ENCODE measurements around the gene MYO9A. TPM values are rescaled to one million over a fixed set of nuclear protein-coding genes. Genes with fewer than 3 reads are reported as not detected.

Gene MYO9A
- total RNA-seq, 1 donor from 2014 or later: 50.6 TPM

GRCh38 chr15:72092691-72093090 is 25.3 kb downstream of the MYO9A start:
- Mint-ChIP-seq H3K27ac (no peak overlapping the region), H3K27me3 (no peaks in the 10 kb centered on the region), H3K4me1 (no peaks in the 10 kb centered on the region), H3K36me3 (ENCODE audit: low read depth) (peaks cover 15% of the 10 kb centered on the region), H3K4me3 (no peak overlapping the region), H3K9me3 (no peaks in the 10 kb centered on the region)
- intact Hi-C loops (cut with micrococcal nuclease): no loop called here
- ChIA-PET POLR2A (no interaction called here), CTCF (no interaction called here)
- no peak for TF ChIP-seq CTCF (IDR thresholded peaks at IDR 0.05)
- DNase-seq (no peak), ATAC-seq (ENCODE audit: low read depth) (no peak)

GRCh38 chr15:72092006-72092405 is 25.9 kb downstream of the MYO9A start:
- H3K4me3 Mint-ChIP-seq: no peak overlapping the region
- H3K27ac Mint-ChIP-seq: no peak overlapping the region
- DNase-seq (no peak), ATAC-seq (ENCODE audit: low read depth) (no peak)
- no peaks in the 10 kb centered on the region for H3K4me1 Mint-ChIP-seq
- POLR2A ChIA-PET: no interaction called here
- intact Hi-C loops (cut with micrococcal nuclease): no loop called here
- no peaks in the 10 kb centered on the region for H3K27me3 Mint-ChIP-seq
- CTCF ChIA-PET: no interaction called here
- peaks cover 13% of the 10 kb centered on the region for H3K36me3 Mint-ChIP-seq (ENCODE audit: low read depth)
- TF ChIP-seq CTCF (IDR thresholded peaks at IDR 0.05): no peak
- H3K9me3 Mint-ChIP-seq: no peaks in the 10 kb centered on the region

- no peak for DNase-seq
- Mint-ChIP-seq H3K4me1 (no peaks in the 10 kb centered on the region), H3K9me3 (peaks cover 5% of the 10 kb centered on the region), H3K27me3 (no peaks in the 10 kb centered on the region), H3K4me3 (no peak overlapping the region), H3K36me3 (ENCODE audit: low read depth) (peaks cover 14% of the 10 kb centered on the region), H3K27ac (no peak overlapping the region)
- CTCF ChIA-PET: no interaction called here
- TF ChIP-seq CTCF (IDR thresholded peaks at IDR 0.05): no peak
- intact Hi-C loops (cut with micrococcal nuclease): no loop called here
- POLR2A ChIA-PET: no interaction called here
- no peak for ATAC-seq (ENCODE audit: low read depth)
Measured at GRCh38 chr15:72086920-72087648, 30.9 kb downstream of the MYO9A start.

- ChIA-PET CTCF (interaction anchor here (0.6 kb wide), 1 partner anchor 636 kb away, joined by 4 read pairs; no protein-coding TSS in a partner anchor), POLR2A (no interaction called here)
- no peak for ATAC-seq (ENCODE audit: low read depth)
- intact Hi-C loops (cut with micrococcal nuclease): no loop called here
- no peak for DNase-seq
- Mint-ChIP-seq H3K36me3 (ENCODE audit: low read depth) (peaks cover 14% of the 10 kb centered on the region), H3K27ac (no peak overlapping the region), H3K27me3 (no peaks in the 10 kb centered on the region), H3K4me3 (no peak overlapping the region), H3K9me3 (peaks cover 5% of the 10 kb centered on the region), H3K4me1 (no peaks in the 10 kb centered on the region)
- TF ChIP-seq CTCF (IDR thresholded peaks at IDR 0.05): no peak
Measured at GRCh38 chr15:72086010-72086697, 31.8 kb downstream of the MYO9A start.

- DNase-seq (no peak), ATAC-seq (ENCODE audit: low read depth) (no peak)
- Mint-ChIP-seq H3K36me3 (ENCODE audit: low read depth) (peaks cover 5% of the 10 kb centered on the region), H3K4me3 (no peak overlapping the region), H3K27ac (no peak overlapping the region), H3K9me3 (peaks cover 5% of the 10 kb centered on the region), H3K4me1 (peaks cover 21% of the 10 kb centered on the region), H3K27me3 (no peaks in the 10 kb centered on the region)
- POLR2A ChIA-PET: no interaction called here
- intact Hi-C loops (cut with micrococcal nuclease): no loop called here
- TF ChIP-seq CTCF (IDR thresholded peaks at IDR 0.05): no peak
- CTCF ChIA-PET: no interaction called here
Measured at GRCh38 chr15:72082176-72082575, 35.8 kb downstream of the MYO9A start.
